DND-41 (cell line): ENCODE data around the gene HDGF.
"Not testable (repeated sequence)": the region's sequence is repeated elsewhere in the genome, so short reads cannot be mapped to it uniquely, and the experiment has no call there.

Source experiments
- ATAC-seq: fragments of 200-7000 bp; cut with Tn5 transposase; 3 replicates; pipeline ENCODE4 v1.9.1; 2021; ENCODE audit warnings: low read depth; ENCODE audit not compliant: insufficient read depth
- DNase-seq: peaks from one replicate; pipeline ENCODE4 v3.0.0-alpha.2; 2020
- H2AFZ ChIP-seq: 2 replicates; pipeline ENCODE4 v1.6.0; 2012; ENCODE audit warnings: low read depth, low read length
- H3K27ac ChIP-seq: 2 replicates; pipeline ENCODE4 v1.5.1; 2012; ENCODE audit warnings: low read length, inconsistent platforms
- H3K27me3 ChIP-seq: fragments of 200-600 bp; sonication (generic); 2 replicates; pipeline ENCODE4 v1.6.0; 2012; ENCODE audit warnings: low read length, mild to moderate bottlenecking, inconsistent platforms; ENCODE audit not compliant: insufficient read depth, poor library complexity
- H3K36me3 ChIP-seq: 2 replicates; pipeline ENCODE4 v1.5.1; 2012; ENCODE audit warnings: low read length, inconsistent platforms; ENCODE audit not compliant: insufficient read depth
- H3K4me1 ChIP-seq: 2 replicates; pipeline ENCODE4 v1.5.1; 2012; ENCODE audit warnings: mild to moderate bottlenecking, low read length; ENCODE audit not compliant: insufficient read depth
- H3K4me2 ChIP-seq: 2 replicates; pipeline ENCODE4 v1.6.0; 2012; ENCODE audit warnings: mild to moderate bottlenecking, moderate library complexity, low read length, inconsistent platforms; ENCODE audit not compliant: insufficient read depth
- H3K4me3 ChIP-seq, 2 experiments: fragments of 200-600 bp in 1 of 2; shearing (Covaris generic) in 1 of 2; 2 replicates each; pipeline ENCODE4 v1.5.1; 2012 to 2016; ENCODE audit warnings: inconsistent platforms in 2 of 2, low read length in 2 of 2, mild to moderate bottlenecking in 2 of 2, low read depth in 1 of 2, moderate library complexity in 1 of 2
- H3K79me2 ChIP-seq: 2 replicates; pipeline ENCODE4 v1.6.0; 2012; ENCODE audit warnings: low read length, inconsistent platforms; ENCODE audit not compliant: insufficient read depth
- H3K9ac ChIP-seq: 2 replicates; pipeline ENCODE4 v1.6.0; 2012; ENCODE audit warnings: low read depth, mild to moderate bottlenecking, inconsistent platforms, low read length, moderate library complexity
- H3K9me3 ChIP-seq: 2 replicates; pipeline ENCODE4 v1.5.1; 2012; ENCODE audit warnings: low read length, moderate library complexity, mild to moderate bottlenecking, inconsistent platforms; ENCODE audit not compliant: insufficient read depth, severe bottlenecking
- H4K20me1 ChIP-seq: 2 replicates; pipeline ENCODE4 v1.6.0; 2012; ENCODE audit warnings: low read length; ENCODE audit not compliant: insufficient read depth
- CTCF ChIP-seq: IDR thresholded peaks from 2 replicates; pipeline ENCODE4 v1.5.1; 2012; ENCODE audit warnings: borderline replicate concordance, low read length, moderate library complexity, mild to moderate bottlenecking; ENCODE audit not compliant: poor library complexity, severe bottlenecking; ENCODE audit errors: extremely low read depth
- EZH2 ChIP-seq: IDR thresholded peaks from 3 replicates; pipeline ENCODE4 v1.6.1; 2012; ENCODE audit warnings: borderline replicate concordance, low read depth, mild to moderate bottlenecking, moderate library complexity, low read length, inconsistent platforms; ENCODE audit not compliant: severe bottlenecking

The HDGF gene

DNA sequence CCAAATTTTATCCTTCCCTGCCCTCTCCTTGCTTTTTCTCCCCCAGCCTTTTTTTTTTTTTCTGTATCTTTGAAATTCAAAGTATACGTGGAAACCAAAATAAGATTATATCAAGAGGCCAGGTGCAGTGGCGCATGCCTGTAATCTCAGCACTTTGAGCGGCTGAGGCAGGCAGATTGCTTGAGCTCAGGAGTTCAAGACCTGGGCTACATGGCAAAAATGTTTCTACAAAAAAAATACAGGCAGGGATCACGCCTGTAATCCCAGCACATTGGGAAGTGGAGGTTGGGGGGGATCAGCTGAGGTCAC lies 9.3 kb upstream of the HDGF start:
- no peak overlapping the region for H3K4me3 ChIP-seq
- TF ChIP-seq EZH2 (no peak), CTCF (no peak)
- H2AFZ ChIP-seq = no peak overlapping the region
- peaks cover 3% of the 10 kb centered on the region for H3K4me1 ChIP-seq
- H3K27ac ChIP-seq = no peak overlapping the region
- H3K27me3 ChIP-seq = no peaks in the 10 kb centered on the region
- ATAC-seq (no peak), DNase-seq (no peak)
- no peaks in the 10 kb centered on the region for H4K20me1 ChIP-seq
- no peak overlapping the region for H3K4me2 ChIP-seq
- no peak overlapping the region for H3K9ac ChIP-seq
- H3K79me2 ChIP-seq = peaks cover 5% of the 10 kb centered on the region
- no peaks in the 10 kb centered on the region for H3K9me3 ChIP-seq
- no peaks in the 10 kb centered on the region for H3K36me3 ChIP-seq

- Histone ChIP-seq H3K9ac (no peak overlapping the region), H3K36me3 (no peaks in the 10 kb centered on the region), H3K4me3 (no peak overlapping the region), H3K9me3 (no peaks in the 10 kb centered on the region), H3K4me1 (no peaks in the 10 kb centered on the region), H3K4me2 (no peak overlapping the region), H3K79me2 (peaks cover 8% of the 10 kb centered on the region), H2AFZ (no peak overlapping the region), H4K20me1 (no peaks in the 10 kb centered on the region), H3K27ac (no peak overlapping the region), H3K27me3 (no peaks in the 10 kb centered on the region)
- DNase-seq (no peak), ATAC-seq (no peak; the same call in 2 of the 3 replicates)
- TF ChIP-seq CTCF (no peak), EZH2 (no peak)
Measured at GRCh38 chr1:156760092-156760795, 8.8 kb upstream of the HDGF start.

GRCh38 chr1:156757572-156758253 lies 6.2 kb upstream of the HDGF start:
- not testable (repeated sequence) for H3K9me3 ChIP-seq, H4K20me1 ChIP-seq, H3K4me2 ChIP-seq, H2AFZ ChIP-seq, ATAC-seq, H3K27ac ChIP-seq, H3K9ac ChIP-seq, DNase-seq, H3K36me3 ChIP-seq, H3K27me3 ChIP-seq, H3K4me3 ChIP-seq
- H3K4me1 ChIP-seq = peaks cover 10% of the 10 kb centered on the region
- peaks cover 24% of the 10 kb centered on the region for H3K79me2 ChIP-seq

GRCh38 chr1:156756355-156756754 lies 4.9 kb upstream of the HDGF start:
- Histone ChIP-seq H3K9ac (no peak overlapping the region), H3K9me3 (no peaks in the 10 kb centered on the region), H3K4me1 (peaks cover 15% of the 10 kb centered on the region), H4K20me1 (no peaks in the 10 kb centered on the region), H3K27ac (no peak overlapping the region), H2AFZ (no peak overlapping the region), H3K36me3 (no peaks in the 10 kb centered on the region; the same call in 1 of the 2 replicates), H3K79me2 (peaks cover 36% of the 10 kb centered on the region), H3K4me3 (no peak overlapping the region), H3K4me2 (no peak overlapping the region), H3K27me3 (no peaks in the 10 kb centered on the region)
- ATAC-seq = no peak
- no peak for DNase-seq
- TF ChIP-seq CTCF (no peak), EZH2 (no peak)
